GM23248 (cell line): ENCODE measurements around the gene HMCN1. TPM values are rescaled to one million over a fixed set of nuclear protein-coding genes. Genes with fewer than 3 reads are reported as not detected.

ENCODE experiments used
- DNase-seq: peaks from one replicate; pipeline ENCODE4 v3.0.0-alpha.2; 2015
- H2AFZ ChIP-seq: fragments of 200-600 bp; sonication (generic); 2 replicates; pipeline ENCODE4 v1.6.1; 2016; ENCODE audit warnings: antibody characterized with exemption
- H3F3A ChIP-seq: fragments of 200-600 bp; sonication (generic); 2 replicates; pipeline ENCODE4 v1.6.1; 2016; ENCODE audit warnings: mild to moderate bottlenecking, antibody characterized with exemption, mixed run types; ENCODE audit not compliant: insufficient read depth
- H3K27ac ChIP-seq: fragments of 200-600 bp; sonication (generic); 2 replicates; pipeline ENCODE4 v1.5.1; 2016; ENCODE audit warnings: mild to moderate bottlenecking
- H3K27me3 ChIP-seq: fragments of 200-600 bp; sonication (generic); replicated peaks from 2 replicates; pipeline ENCODE4 v1.6.1; 2016; ENCODE audit warnings: mild to moderate bottlenecking; ENCODE audit not compliant: insufficient read depth
- H3K36me3 ChIP-seq: fragments of 200-600 bp; sonication (generic); 2 replicates; pipeline ENCODE4 v1.6.1; 2016; ENCODE audit warnings: low read depth, mild to moderate bottlenecking
- H3K4me1 ChIP-seq: fragments of 200-600 bp; sonication (generic); 2 replicates; pipeline ENCODE4 v1.6.1; 2016; ENCODE audit warnings: mild to moderate bottlenecking; ENCODE audit not compliant: insufficient read depth
- H3K4me2 ChIP-seq: fragments of 200-600 bp; sonication (generic); one replicate; pipeline ENCODE4 v1.6.1; 2016; ENCODE audit warnings: mild to moderate bottlenecking; ENCODE audit not compliant: unreplicated experiment
- H3K4me3 ChIP-seq: fragments of 200-600 bp; sonication (generic); 2 replicates; pipeline ENCODE4 v1.5.1; 2016; ENCODE audit warnings: mild to moderate bottlenecking
- H3K79me2 ChIP-seq: fragments of 200-600 bp; sonication (generic); 2 replicates; pipeline ENCODE4 v1.6.1; 2016; ENCODE audit warnings: mild to moderate bottlenecking; ENCODE audit not compliant: insufficient read depth
- H3K9ac ChIP-seq: fragments of 200-600 bp; sonication (generic); 2 replicates; pipeline ENCODE4 v1.6.1; 2016; ENCODE audit warnings: mild to moderate bottlenecking
- H3K9me2 ChIP-seq: fragments of 200-600 bp; sonication (generic); 2 replicates; pipeline ENCODE4 v1.6.1; 2016; ENCODE audit warnings: mixed run types, mild to moderate bottlenecking, moderate library complexity; ENCODE audit not compliant: insufficient read depth
- H3K9me3 ChIP-seq: fragments of 200-600 bp; sonication (generic); one replicate; pipeline ENCODE4 v1.6.1; 2017; ENCODE audit warnings: low read depth
- H4K20me1 ChIP-seq: fragments of 200-600 bp; sonication (generic); 2 replicates; pipeline ENCODE4 v1.6.0; 2016; ENCODE audit not compliant: insufficient read depth
- EZH2 ChIP-seq: fragments of 200-600 bp; sonication (generic); IDR thresholded peaks from 2 replicates; pipeline ENCODE4 v1.6.1; 2018; ENCODE audit warnings: antibody characterized with exemption, mild to moderate bottlenecking; ENCODE audit not compliant: insufficient read depth, poor library complexity, severe bottlenecking
- EZH2phosphoT487 ChIP-seq: fragments of 200-600 bp; sonication (generic); IDR thresholded peaks from 2 replicates; pipeline ENCODE4 v1.6.1; 2018; ENCODE audit warnings: antibody characterized with exemption, moderate library complexity, mild to moderate bottlenecking, low read depth; ENCODE audit not compliant: insufficient read depth
- WGBS, 2 experiments: methylation state at CpG; one replicate each; pipeline ENCODE4 v1.1.6; 2015 to 2017; ENCODE audit warnings: low lambda C conversion rate in 2 of 2, low coverage in 1 of 2; ENCODE audit errors: missing lambda C conversion rate in 2 of 2; 5-methylcytosine and 5-hydroxymethylcytosine counted together
- in situ Hi-C: fragments of 300-500 bp; cut with MboI; formaldehyde crosslinking; loops from 2 replicates; pipeline ENCODE4 v1.15.0; 2020
- polyA plus RNA-seq: library from polyadenylated mRNA; unstranded; fragments of >200 nt; fragmentation: Nextera tagmentation; extraction: Ambion mirVana; gene quantifications from 2 replicates; pipeline ENCODE4 v1.2.1, GENCODE V29; 2016
- total RNA-seq: library from RNA; depleted of rRNA; stranded (reverse); fragments of >200 nt; shearing (Covaris generic); gene quantifications from 2 replicates; pipeline ENCODE4 v1.2.3, GENCODE V29; 2014

The HMCN1 gene
- total and polyA plus RNA-seq, 2 experiments from 2014 or later, result 1.8 to 5.2 TPM

GRCh38 chr1:185964946-185965345 is 230.8 kb downstream of the HMCN1 start:
- H3K9me3 ChIP-seq, result no peaks in the 10 kb centered on the region
- H3K27me3 ChIP-seq, result no peaks in the 10 kb centered on the region
- no peak overlapping the region for H3K4me3 ChIP-seq
- H4K20me1 ChIP-seq, result no peaks in the 10 kb centered on the region
- no peak overlapping the region for H3K9ac ChIP-seq
- H2AFZ ChIP-seq, result no peak overlapping the region
- H3K36me3 ChIP-seq, result no peaks in the 10 kb centered on the region
- TF ChIP-seq EZH2 (no peak), EZH2phosphoT487 (no peak)
- no peaks in the 10 kb centered on the region for H3K9me2 ChIP-seq
- in situ Hi-C loops, result no loop called here
- H3K4me2 ChIP-seq, result no peak overlapping the region
- H3K27ac ChIP-seq, result no peak overlapping the region
- H3K79me2 ChIP-seq, result no peaks in the 10 kb centered on the region
- DNase-seq, result no peak
- 96 to 100% methylated on average over 3 of the region's 3 CpGs for WGBS, 2 experiments
- peaks cover 45% of the 10 kb centered on the region for H3K4me1 ChIP-seq
- H3F3A ChIP-seq, result peaks cover 21% of the 10 kb centered on the region

GRCh38 chr1:185965870-185966269 is 231.7 kb downstream of the HMCN1 start:
- H3K9me3 ChIP-seq, result no peaks in the 10 kb centered on the region
- H2AFZ ChIP-seq, result peak overlapping the region; percentile 28; the same call in 1 of the 2 replicates
- TF ChIP-seq EZH2, result no peak
- TF ChIP-seq EZH2phosphoT487, result no peak
- WGBS, 2 experiments, result 28 to 34% methylated on average over 3 of the region's 3 CpGs
- H3K4me1 ChIP-seq, result peaks cover 47% of the 10 kb centered on the region
- no peaks in the 10 kb centered on the region for H4K20me1 ChIP-seq
- H3K9ac ChIP-seq, result 0 out of 2 replicates have a peak overlapping the region, but pooled peaks have one; percentile 14
- no peaks in the 10 kb centered on the region for H3K9me2 ChIP-seq
- in situ Hi-C loops, result no loop called here
- peaks cover 26% of the 10 kb centered on the region for H3F3A ChIP-seq
- no peaks in the 10 kb centered on the region for H3K27me3 ChIP-seq
- no peaks in the 10 kb centered on the region for H3K36me3 ChIP-seq
- H3K27ac ChIP-seq, result 0 out of 2 replicates have a peak overlapping the region, but pooled peaks have one; percentile 20
- H3K4me2 ChIP-seq, result peak overlapping the region; percentile 31
- H3K79me2 ChIP-seq, result no peaks in the 10 kb centered on the region
- DNase-seq, result peak; percentile 22
- no peak overlapping the region for H3K4me3 ChIP-seq

- Histone ChIP-seq H3K9me3 (no peaks in the 10 kb centered on the region), H3K4me3 (no peak overlapping the region), H3K27me3 (no peaks in the 10 kb centered on the region), H3K79me2 (no peaks in the 10 kb centered on the region), H4K20me1 (no peaks in the 10 kb centered on the region), H3K4me1 (peaks cover 47% of the 10 kb centered on the region), H3K9ac (0 out of 2 replicates have a peak overlapping the region, but pooled peaks have one; percentile 14), H3K36me3 (no peaks in the 10 kb centered on the region), H3F3A (peaks cover 28% of the 10 kb centered on the region), H3K4me2 (no peak overlapping the region), H3K9me2 (no peaks in the 10 kb centered on the region), H2AFZ (0 out of 2 replicates have a peak overlapping the region, but pooled peaks have one; percentile 28), H3K27ac (0 out of 2 replicates have a peak overlapping the region, but pooled peaks have one; percentile 20)
- peak; percentile 19 for DNase-seq
- in situ Hi-C loops, result no loop called here
- 82 to 85% methylated on average over 2 of the region's 2 CpGs for WGBS, 2 experiments
- no peak for TF ChIP-seq EZH2phosphoT487
- no peak for TF ChIP-seq EZH2
Observed at GRCh38 chr1:185966471-185966870, 232.3 kb downstream of the HMCN1 start.

GRCh38 chr1:185969028-185969427 is 234.8 kb downstream of the HMCN1 start:
- peak; percentile 66 for DNase-seq
- peak overlapping the region; percentile 27 for H3K4me3 ChIP-seq
- peaks cover 64% of the 10 kb centered on the region for H3K4me1 ChIP-seq
- no peak for TF ChIP-seq EZH2
- TF ChIP-seq EZH2phosphoT487, result no peak
- H3K9ac ChIP-seq, result peak overlapping the region; percentile 27
- H3K9me3 ChIP-seq, result no peaks in the 10 kb centered on the region
- H2AFZ ChIP-seq, result peak overlapping the region; percentile 12
- peak overlapping the region; percentile 68 for H3K27ac ChIP-seq
- H3K36me3 ChIP-seq, result no peaks in the 10 kb centered on the region
- H4K20me1 ChIP-seq, result no peaks in the 10 kb centered on the region
- in situ Hi-C loops, result no loop called here
- no peaks in the 10 kb centered on the region for H3K79me2 ChIP-seq
- 14% methylated on average over 4 of the region's 4 CpGs for whole genome bisulfite sequencing, 2 experiments
- H3F3A ChIP-seq, result peaks cover 51% of the 10 kb centered on the region
- peak overlapping the region; percentile 69 for H3K4me2 ChIP-seq
- no peaks in the 10 kb centered on the region for H3K27me3 ChIP-seq
- H3K9me2 ChIP-seq, result no peaks in the 10 kb centered on the region
